ENCODE measurements around the gene ZNF624.
"Not testable (repeated sequence)": the region's sequence is repeated elsewhere in the genome, so short reads cannot be mapped to it uniquely, and the experiment has no call there.

Gene ZNF624

DNA sequence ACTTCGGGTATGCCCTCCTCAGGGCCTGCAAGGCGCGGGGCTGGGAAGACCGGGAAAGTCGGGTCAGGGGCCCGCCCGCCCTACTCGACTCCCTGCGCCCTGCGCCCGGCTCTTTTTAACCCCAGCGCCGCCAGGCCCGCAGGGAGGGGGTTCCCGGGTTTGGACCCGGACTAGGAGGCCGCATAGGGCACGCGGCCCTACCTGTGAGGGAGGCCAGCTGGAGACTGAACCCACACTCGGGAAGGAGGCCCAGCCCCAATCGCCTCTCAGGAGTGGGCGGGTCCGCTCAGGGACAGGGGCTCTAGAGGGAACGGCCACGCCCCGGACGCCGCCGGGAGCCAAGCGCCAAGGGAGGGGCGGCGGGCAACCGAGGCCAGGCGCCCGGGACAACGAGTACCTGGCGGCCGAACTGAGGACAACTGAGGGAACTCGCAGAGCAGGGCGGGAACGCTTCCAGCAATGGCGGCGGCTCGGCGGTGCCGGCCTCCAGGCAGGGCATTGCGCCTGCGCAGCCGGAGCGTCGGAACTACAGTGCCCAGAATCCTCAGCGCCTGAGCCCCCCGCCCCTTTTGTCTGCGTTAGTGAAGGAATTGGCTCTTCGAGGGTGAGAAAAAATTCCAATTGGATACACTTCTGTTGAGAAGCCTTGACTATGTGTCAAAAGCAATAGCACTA lies at the start of gene ZNF624:
Gene ZNF624, minus strand, starts transcription at position 484 of the 675 bp plus-strand sequence.
- H3K9ac ChIP-seq (ENCODE audit: low read length), result peak within 1 kb of the TSS; percentile 90
- no peaks in the 10 kb centered on the region for H3K27me3 ChIP-seq (ENCODE audit: low read length)
- no peaks in the 10 kb centered on the region for H3K9me2 ChIP-seq (replicated peaks; ENCODE audit: insufficient read depth, low read length)
- TF ChIP-seq, protein P1, sequence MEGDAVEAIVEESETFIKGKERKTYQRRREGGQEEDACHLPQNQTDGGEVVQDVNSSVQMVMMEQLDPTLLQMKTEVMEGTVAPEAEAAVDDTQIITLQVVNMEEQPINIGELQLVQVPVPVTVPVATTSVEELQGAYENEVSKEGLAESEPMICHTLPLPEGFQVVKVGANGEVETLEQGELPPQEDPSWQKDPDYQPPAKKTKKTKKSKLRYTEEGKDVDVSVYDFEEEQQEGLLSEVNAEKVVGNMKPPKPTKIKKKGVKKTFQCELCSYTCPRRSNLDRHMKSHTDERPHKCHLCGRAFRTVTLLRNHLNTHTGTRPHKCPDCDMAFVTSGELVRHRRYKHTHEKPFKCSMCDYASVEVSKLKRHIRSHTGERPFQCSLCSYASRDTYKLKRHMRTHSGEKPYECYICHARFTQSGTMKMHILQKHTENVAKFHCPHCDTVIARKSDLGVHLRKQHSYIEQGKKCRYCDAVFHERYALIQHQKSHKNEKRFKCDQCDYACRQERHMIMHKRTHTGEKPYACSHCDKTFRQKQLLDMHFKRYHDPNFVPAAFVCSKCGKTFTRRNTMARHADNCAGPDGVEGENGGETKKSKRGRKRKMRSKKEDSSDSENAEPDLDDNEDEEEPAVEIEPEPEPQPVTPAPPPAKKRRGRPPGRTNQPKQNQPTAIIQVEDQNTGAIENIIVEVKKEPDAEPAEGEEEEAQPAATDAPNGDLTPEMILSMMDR (IDR thresholded peaks at IDR 0.05; ENCODE audit: insufficient read depth, low read length, poor library complexity, severe bottlenecking), result no peak
- TF ChIP-seq EZH2phosphoT487 (conservative IDR thresholded peaks at IDR 0.05; ENCODE audit: low read length), result no peak
- 0 out of 2 replicates have a peak, but pooled peaks cover 4% of the 10 kb centered on the region for H3K36me3 ChIP-seq (ENCODE audit: low read length)
- no peaks in the 10 kb centered on the region for H3K79me2 ChIP-seq (ENCODE audit: insufficient read depth, low read length)
- 0 out of 2 replicates have a peak within 1 kb of the TSS, but pooled peaks have one; percentile 10 for H3K27ac ChIP-seq (ENCODE audit: low read depth, low read length)
- H2AFZ ChIP-seq (ENCODE audit: low read depth, low read length, severe bottlenecking), result peak within 1 kb of the TSS; percentile 87
- no peaks in the 10 kb centered on the region; the same call in 1 of the 2 replicates for H3F3A ChIP-seq (ENCODE audit: insufficient read depth)
- H3K4me3 ChIP-seq (ENCODE audit: insufficient read depth, low read length, poor library complexity, severe bottlenecking), result peak within 1 kb of the TSS; percentile 79
- no peaks in the 10 kb centered on the region for H4K20me1 ChIP-seq (ENCODE audit: low read depth, low read length)
- H3K9me3 ChIP-seq (ENCODE audit: insufficient read depth, low read length), result no peaks in the 10 kb centered on the region
- H3K4me2 ChIP-seq (ENCODE audit: low read depth, low read length, poor library complexity, severe bottlenecking), result peak within 1 kb of the TSS; percentile 72

DNA sequence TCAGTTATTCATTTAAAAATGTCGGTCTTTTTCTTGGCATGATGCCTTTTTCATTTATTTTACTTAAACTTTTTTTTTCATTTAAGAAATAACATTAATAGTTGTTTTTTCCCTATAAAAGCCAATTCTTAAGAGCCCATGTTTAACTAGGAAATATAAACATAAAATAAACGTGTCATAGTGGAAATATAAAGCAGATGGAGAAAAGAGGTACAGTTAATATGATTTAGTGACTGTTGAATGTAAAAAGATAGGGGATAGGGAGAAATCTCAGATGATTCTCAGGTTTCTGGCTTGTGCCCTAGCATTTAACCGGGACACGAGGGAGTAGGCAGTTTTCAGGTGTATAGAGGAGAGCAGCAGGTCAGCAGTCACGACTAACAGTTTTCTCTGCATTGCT lies 44.0 kb upstream of the ZNF624 start:
- not testable (repeated sequence) for H3K79me2 ChIP-seq (ENCODE audit: insufficient read depth, low read length); H3K9ac ChIP-seq (ENCODE audit: low read length); H3K27me3 ChIP-seq (ENCODE audit: low read length); H3K9me2 ChIP-seq (replicated peaks; ENCODE audit: insufficient read depth, low read length); H3K4me3 ChIP-seq (ENCODE audit: insufficient read depth, low read length, poor library complexity, severe bottlenecking); H4K20me1 ChIP-seq (ENCODE audit: low read depth, low read length); H3F3A ChIP-seq (ENCODE audit: insufficient read depth); H3K4me2 ChIP-seq (ENCODE audit: low read depth, low read length, poor library complexity, severe bottlenecking); H3K36me3 ChIP-seq (ENCODE audit: low read length); H2AFZ ChIP-seq (ENCODE audit: low read depth, low read length, severe bottlenecking); H3K9me3 ChIP-seq (ENCODE audit: insufficient read depth, low read length); H3K27ac ChIP-seq (ENCODE audit: low read depth, low read length)

DNA sequence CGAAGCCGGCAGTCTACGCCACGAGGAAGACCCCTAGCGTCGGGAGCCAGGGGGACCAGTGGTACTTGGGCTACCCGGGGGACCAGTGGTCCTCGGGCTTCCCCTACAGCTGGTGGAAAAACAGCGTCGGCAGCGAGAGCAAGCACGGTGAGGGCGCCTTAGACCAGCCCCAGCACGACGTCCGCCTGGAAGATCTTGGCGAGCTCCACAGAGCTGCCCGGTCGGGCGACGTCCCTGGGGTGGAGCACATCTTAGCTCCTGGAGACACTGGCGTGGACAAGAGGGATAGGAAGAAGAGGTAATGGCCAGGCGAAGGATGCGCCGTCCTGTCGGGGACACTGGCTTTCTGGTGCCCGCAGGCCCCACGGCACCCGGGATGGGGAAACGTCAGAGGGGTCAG lies 36.8 kb upstream of the ZNF624 start:
- H3K27ac ChIP-seq (ENCODE audit: low read depth, low read length); H3K9me2 ChIP-seq (replicated peaks; ENCODE audit: insufficient read depth, low read length); H3K36me3 ChIP-seq (ENCODE audit: low read length); H3K79me2 ChIP-seq (ENCODE audit: insufficient read depth, low read length); H3F3A ChIP-seq (ENCODE audit: insufficient read depth); H3K9ac ChIP-seq (ENCODE audit: low read length); H3K4me2 ChIP-seq (ENCODE audit: low read depth, low read length, poor library complexity, severe bottlenecking); H4K20me1 ChIP-seq (ENCODE audit: low read depth, low read length); H3K27me3 ChIP-seq (ENCODE audit: low read length); H3K4me3 ChIP-seq (ENCODE audit: insufficient read depth, low read length, poor library complexity, severe bottlenecking); H3K9me3 ChIP-seq (ENCODE audit: insufficient read depth, low read length); H2AFZ ChIP-seq (ENCODE audit: low read depth, low read length, severe bottlenecking): not testable (repeated sequence)

DNA sequence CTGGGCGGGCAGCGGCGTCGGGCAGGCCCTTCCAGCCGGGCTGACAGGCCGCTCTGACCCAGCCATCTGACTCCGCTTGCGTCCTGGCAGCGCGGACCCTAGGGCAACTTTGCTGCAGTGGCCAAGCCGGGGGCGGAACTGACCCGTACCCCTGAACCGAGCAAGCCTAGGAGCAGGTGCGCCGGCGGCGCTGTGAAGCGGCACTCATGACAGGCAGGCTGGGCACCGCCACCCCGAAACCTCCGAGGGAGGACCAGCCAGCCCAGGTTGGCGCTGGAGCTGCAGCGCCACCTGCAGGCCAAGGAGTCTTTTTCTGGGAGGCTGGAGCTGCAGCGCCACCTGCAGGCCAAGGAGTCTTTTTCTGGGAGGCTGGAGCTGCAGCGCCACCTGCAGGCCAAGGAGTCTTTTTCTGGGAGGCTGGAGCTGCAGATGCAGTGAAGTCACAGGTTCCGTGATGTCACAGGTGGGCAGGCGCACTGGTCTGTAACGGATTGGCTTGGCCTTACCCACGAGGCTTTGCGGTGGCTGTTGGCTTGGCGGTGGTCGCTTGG lies 36.2 kb upstream of the ZNF624 start, which contains the start of gene CCDC144A:
Gene CCDC144A, plus strand, starts transcription at position 511 of the 551 bp plus-strand sequence. CDS start 160 bp downstream, outside the sequence.
- not testable (repeated sequence) for H3K4me2 ChIP-seq (ENCODE audit: low read depth, low read length, poor library complexity, severe bottlenecking); H3K27me3 ChIP-seq (ENCODE audit: low read length); H3K79me2 ChIP-seq (ENCODE audit: insufficient read depth, low read length); H3K9me3 ChIP-seq (ENCODE audit: insufficient read depth, low read length); H3K9me2 ChIP-seq (replicated peaks; ENCODE audit: insufficient read depth, low read length); H3K9ac ChIP-seq (ENCODE audit: low read length); H3K36me3 ChIP-seq (ENCODE audit: low read length); H3K27ac ChIP-seq (ENCODE audit: low read depth, low read length); H3K4me3 ChIP-seq (ENCODE audit: insufficient read depth, low read length, poor library complexity, severe bottlenecking); H4K20me1 ChIP-seq (ENCODE audit: low read depth, low read length); H3F3A ChIP-seq (ENCODE audit: insufficient read depth); H2AFZ ChIP-seq (ENCODE audit: low read depth, low read length, severe bottlenecking)
- TF ChIP-seq, protein P1 (IDR thresholded peaks at IDR 0.05; ENCODE audit: insufficient read depth, low read length, poor library complexity, severe bottlenecking), result peak; percentile 68

DNA sequence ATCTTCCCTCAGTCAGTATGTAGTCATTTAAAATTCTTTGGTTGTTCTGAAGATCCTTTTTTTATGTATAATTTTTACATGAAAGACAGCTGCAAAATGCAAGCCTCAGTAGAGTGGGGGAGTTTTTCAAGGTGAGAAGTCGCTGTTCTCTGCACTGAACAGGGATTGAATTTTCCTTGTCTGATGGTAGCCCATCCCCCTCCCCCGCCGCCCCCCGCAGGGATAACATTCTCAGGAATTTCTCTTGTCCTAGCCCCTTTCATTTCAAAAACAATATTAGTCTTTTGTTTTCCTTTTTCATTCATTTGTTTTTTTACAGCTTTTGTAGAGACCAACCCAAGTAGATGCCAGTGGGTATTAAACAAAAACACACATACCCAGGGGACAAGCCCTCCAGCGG lies 33.5 kb upstream of the ZNF624 start:
- not testable (repeated sequence) for H3K27me3 ChIP-seq (ENCODE audit: low read length); H3K9ac ChIP-seq (ENCODE audit: low read length); H3K9me3 ChIP-seq (ENCODE audit: insufficient read depth, low read length); H3K79me2 ChIP-seq (ENCODE audit: insufficient read depth, low read length); H3K36me3 ChIP-seq (ENCODE audit: low read length); H3K4me3 ChIP-seq (ENCODE audit: insufficient read depth, low read length, poor library complexity, severe bottlenecking); H3K9me2 ChIP-seq (replicated peaks; ENCODE audit: insufficient read depth, low read length); H2AFZ ChIP-seq (ENCODE audit: low read depth, low read length, severe bottlenecking); H4K20me1 ChIP-seq (ENCODE audit: low read depth, low read length); H3K27ac ChIP-seq (ENCODE audit: low read depth, low read length); H3F3A ChIP-seq (ENCODE audit: insufficient read depth); H3K4me2 ChIP-seq (ENCODE audit: low read depth, low read length, poor library complexity, severe bottlenecking)

DNA sequence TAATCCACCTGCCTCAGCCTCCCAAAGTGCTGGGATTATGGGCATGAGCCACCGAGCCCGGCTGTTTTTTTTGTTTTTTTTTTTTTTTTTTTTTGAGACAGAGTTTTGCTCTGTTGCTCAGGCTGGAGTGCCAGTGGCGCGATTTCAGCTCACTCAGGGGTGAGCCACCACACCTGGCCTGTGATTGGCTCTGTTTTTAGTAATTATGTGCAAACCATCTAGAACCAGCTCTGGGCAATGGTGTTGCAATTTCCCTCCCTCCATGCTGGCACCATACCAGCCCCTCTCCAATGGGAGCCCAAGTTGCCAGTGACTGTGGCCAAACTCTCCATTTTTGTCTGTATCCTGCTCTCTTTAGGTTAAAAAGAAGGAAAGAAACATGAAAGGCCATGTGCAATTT lies 32.4 kb upstream of the ZNF624 start:
- H3K4me3 ChIP-seq (ENCODE audit: insufficient read depth, low read length, poor library complexity, severe bottlenecking), result not testable (repeated sequence)

More for the DNA sequence above, 32.4 kb upstream of the ZNF624 start:
- H3K36me3 ChIP-seq (ENCODE audit: low read length); H3K9me3 ChIP-seq (ENCODE audit: insufficient read depth, low read length); H2AFZ ChIP-seq (ENCODE audit: low read depth, low read length, severe bottlenecking); H3K9me2 ChIP-seq (replicated peaks; ENCODE audit: insufficient read depth, low read length); H3F3A ChIP-seq (ENCODE audit: insufficient read depth); H3K79me2 ChIP-seq (ENCODE audit: insufficient read depth, low read length); H3K9ac ChIP-seq (ENCODE audit: low read length); H4K20me1 ChIP-seq (ENCODE audit: low read depth, low read length); H3K27me3 ChIP-seq (ENCODE audit: low read length); H3K27ac ChIP-seq (ENCODE audit: low read depth, low read length); H3K4me2 ChIP-seq (ENCODE audit: low read depth, low read length, poor library complexity, severe bottlenecking): not testable (repeated sequence)
